H9 (cell line): ENCODE results near the gene CTNNA1. TPM values are rescaled to one million over a fixed set of nuclear protein-coding genes. Genes with fewer than 3 reads are reported as not detected.

Source experiments
- DNase-seq: peaks from one replicate; pipeline ENCODE4 v3.0.0-alpha.2; 2017
- H2AFZ ChIP-seq: one replicate; pipeline ENCODE4 v1.6.1; 2013; ENCODE audit warnings: mild to moderate bottlenecking, low read length, control low read depth, moderate library complexity
- H2AK5ac ChIP-seq: 2 replicates; pipeline ENCODE4 v1.6.1; 2013; ENCODE audit warnings: low read length, control low read depth, mixed read lengths; ENCODE audit not compliant: insufficient read length
- H2BK120ac ChIP-seq: one replicate; pipeline ENCODE4 v1.6.1; 2013; ENCODE audit warnings: low read depth, mild to moderate bottlenecking, low read length, control low read depth, inconsistent platforms; ENCODE audit not compliant: poor library complexity, severe bottlenecking
- H2BK12ac ChIP-seq: 2 replicates; pipeline ENCODE4 v1.6.1; 2013; ENCODE audit warnings: low read length, control low read depth, mixed read lengths, low read depth; ENCODE audit not compliant: insufficient read length
- H2BK15ac ChIP-seq: 2 replicates; pipeline ENCODE4 v1.6.1; 2013; ENCODE audit warnings: low read depth, low read length, control low read depth
- H2BK20ac ChIP-seq: one replicate; pipeline ENCODE4 v1.6.1; 2013; ENCODE audit warnings: low read depth, mild to moderate bottlenecking, low read length, control low read depth, inconsistent platforms; ENCODE audit not compliant: poor library complexity, severe bottlenecking
- H2BK5ac ChIP-seq: 2 replicates; pipeline ENCODE4 v1.6.1; 2013; ENCODE audit warnings: low read length, control low read depth, mixed read lengths; ENCODE audit not compliant: insufficient read length
- H3K14ac ChIP-seq: 2 replicates; pipeline ENCODE4 v1.6.1; 2013; ENCODE audit warnings: low read length, control low read depth; ENCODE audit not compliant: insufficient read depth
- H3K18ac ChIP-seq: 2 replicates; pipeline ENCODE4 v1.6.1; 2013; ENCODE audit warnings: low read depth, mild to moderate bottlenecking, mixed read lengths, low read length, control low read depth; ENCODE audit not compliant: insufficient read length
- H3K23ac ChIP-seq: 2 replicates; pipeline ENCODE4 v1.6.1; 2013; ENCODE audit warnings: low read length, control low read depth, mixed read lengths, low read depth; ENCODE audit not compliant: insufficient read length
- H3K23me2 ChIP-seq: 2 replicates; pipeline ENCODE4 v1.6.1; 2013; ENCODE audit warnings: low read depth, mild to moderate bottlenecking, mixed read lengths, low read length, control low read depth; ENCODE audit not compliant: insufficient read length, poor library complexity, severe bottlenecking
- H3K27ac ChIP-seq: 2 replicates; pipeline ENCODE4 v1.5.1; 2013; ENCODE audit warnings: low read length, control low read depth, mixed read lengths, low read depth; ENCODE audit not compliant: insufficient read length
- H3K27me3 ChIP-seq: 2 replicates; pipeline ENCODE4 v1.6.1; 2013; ENCODE audit warnings: low read length, control low read depth, inconsistent platforms; ENCODE audit not compliant: insufficient read depth
- H3K4ac ChIP-seq: 2 replicates; pipeline ENCODE4 v1.6.1; 2013; ENCODE audit warnings: low read depth, mild to moderate bottlenecking, control low read depth, inconsistent platforms, low read length, moderate library complexity
- H3K4me1 ChIP-seq: 2 replicates; pipeline ENCODE4 v1.6.1; 2013; ENCODE audit warnings: low read length, control low read depth, inconsistent platforms; ENCODE audit not compliant: insufficient read depth
- H3K4me2 ChIP-seq: 2 replicates; pipeline ENCODE4 v1.6.1; 2013; ENCODE audit warnings: low read length, control low read depth, mixed read lengths; ENCODE audit not compliant: insufficient read length, insufficient read depth
- H3K56ac ChIP-seq: 2 replicates; pipeline ENCODE4 v1.6.1; 2013; ENCODE audit warnings: low read depth, mild to moderate bottlenecking, mixed read lengths, low read length, control low read depth; ENCODE audit not compliant: insufficient read length
- H3K79me1 ChIP-seq: 2 replicates; pipeline ENCODE4 v1.6.1; 2013; ENCODE audit warnings: low read depth, mild to moderate bottlenecking, moderate library complexity, low read length, control low read depth, inconsistent platforms; ENCODE audit not compliant: insufficient read depth, poor library complexity, severe bottlenecking
- H3K79me2 ChIP-seq: 2 replicates; pipeline ENCODE4 v1.6.1; 2013; ENCODE audit warnings: low read length, control low read depth, inconsistent platforms; ENCODE audit not compliant: insufficient read depth
- H3K9ac ChIP-seq: 2 replicates; pipeline ENCODE4 v1.6.1; 2013; ENCODE audit warnings: low read length, control low read depth, mixed read lengths; ENCODE audit not compliant: insufficient read length; ENCODE audit errors: extremely low read depth
- H3K9me3 ChIP-seq: one replicate; pipeline ENCODE4 v1.6.1; 2013; ENCODE audit warnings: low read depth, low read length, inconsistent platforms; ENCODE audit not compliant: control insufficient read depth
- H3T11ph ChIP-seq: one replicate; pipeline ENCODE4 v1.6.1; 2013; ENCODE audit warnings: mild to moderate bottlenecking, low read length, control low read depth, inconsistent platforms
- H4K20me1 ChIP-seq: one replicate; pipeline ENCODE4 v1.6.1; 2013; ENCODE audit not compliant: control insufficient read depth, insufficient read length, insufficient read depth
- H4K5ac ChIP-seq: 2 replicates; pipeline ENCODE4 v1.6.1; 2013; ENCODE audit warnings: low read depth, mild to moderate bottlenecking, mixed read lengths, low read length, control low read depth; ENCODE audit not compliant: insufficient read length
- H4K8ac ChIP-seq: replicated peaks from 2 replicates; pipeline ENCODE4 v1.6.1; 2013; ENCODE audit warnings: low read length, control low read depth, mixed read lengths, low read depth; ENCODE audit not compliant: insufficient read length
- H4K91ac ChIP-seq: 2 replicates; pipeline ENCODE4 v1.6.1; 2013; ENCODE audit warnings: low read depth, mild to moderate bottlenecking, moderate library complexity, mixed read lengths, low read length, control low read depth; ENCODE audit not compliant: insufficient read length
- H3K27ac Mint-ChIP-seq, 3 experiments: 2 replicates in 2 of 3; 3 replicates in 1 of 3; pipeline ENCODE4 v1.8.0; 2020 to 2021; ENCODE audit warnings: mixed read lengths in 3 of 3, mild to moderate bottlenecking in 1 of 3, moderate library complexity in 1 of 3
- H3K27me3 Mint-ChIP-seq: 2 replicates; pipeline ENCODE4 v1.8.0; 2021; ENCODE audit warnings: low read depth, mild to moderate bottlenecking, moderate library complexity, mixed read lengths
- H3K36me3 Mint-ChIP-seq, 3 experiments: 2 replicates in 2 of 3; 3 replicates in 1 of 3; pipeline ENCODE4 v1.8.0; 2020 to 2021; ENCODE audit warnings: low read depth in 3 of 3, mixed read lengths in 3 of 3; ENCODE audit not compliant: insufficient read depth in 1 of 3
- H3K4me1 Mint-ChIP-seq, 2 experiments: 2 replicates each; pipeline ENCODE4 v1.8.0; 2020; ENCODE audit warnings: mixed read lengths in 2 of 2
- H3K4me3 Mint-ChIP-seq, 2 experiments: 2 replicates in 1 of 2; 3 replicates in 1 of 2; pipeline ENCODE4 v1.8.0; 2020 to 2021; ENCODE audit warnings: mild to moderate bottlenecking in 2 of 2, mixed read lengths in 2 of 2, moderate library complexity in 1 of 2
- H3K9me3 Mint-ChIP-seq, 2 experiments: 2 replicates in 1 of 2; 3 replicates in 1 of 2; pipeline ENCODE4 v1.8.0; 2020; ENCODE audit warnings: mild to moderate bottlenecking in 2 of 2, mixed read lengths in 2 of 2, moderate library complexity in 1 of 2
- WGBS: extraction: QIAGEN DNeasy Blood & Tissue Kit; methylation state at CpG from one replicate; pipeline ENCODE4 v1.1.7; 2013; ENCODE audit warnings: missing lambda C conversion rate, low lambda C conversion rate, mixed read lengths; ENCODE audit not compliant: insufficient read length; ENCODE audit errors: extremely low coverage; 5-methylcytosine and 5-hydroxymethylcytosine counted together
- total RNA-seq: library from RNA; stranded (reverse); gene quantifications from 2 replicates; pipeline ENCODE4 v1.2.1, GENCODE V29; 2021
- TF ChIP-seq, protein P1 (sequence below): fragments of 200-600 bp; sonication (generic); conservative IDR thresholded peaks from 3 replicates; pipeline ENCODE4 v1.8.0; 2021; ENCODE audit warnings: antibody characterized with exemption, mild to moderate bottlenecking

Gene CTNNA1
- total RNA-seq, 1 experiment from 2014 or later, result 354 TPM

DNA sequence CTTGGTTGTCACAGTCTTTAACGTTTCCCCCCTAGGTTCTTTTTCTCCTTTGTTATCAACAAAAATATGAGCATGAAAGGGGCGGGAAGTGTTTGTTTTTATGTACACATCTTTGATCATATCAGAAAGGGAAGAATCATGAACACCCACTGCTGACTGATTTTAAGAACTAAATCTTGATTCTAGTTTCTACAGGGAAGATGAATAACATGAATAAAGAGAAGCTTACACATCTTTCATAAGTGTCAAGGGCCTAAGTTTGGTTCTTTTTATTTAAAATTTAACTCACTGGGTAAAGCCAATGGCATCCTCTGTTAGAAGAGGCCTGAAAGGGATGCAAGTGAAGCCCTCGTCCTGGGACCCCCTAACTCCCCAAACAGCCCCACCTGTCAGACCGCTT lies 14.8 kb upstream of the CTNNA1 start:
- Mint-ChIP-seq H3K36me3 (no peaks in the 10 kb centered on the region; a peak in 1 of 7 replicates), H3K27ac (peak overlapping the region in 1 of 3 experiments; percentile 15; a peak in 1 of 7 replicates), H3K4me1 (peaks cover 14 to 23% of the 10 kb centered on the region in 2 experiments), H3K9me3 (no peaks in the 10 kb centered on the region), H3K27me3 (no peaks in the 10 kb centered on the region), H3K4me3 (no peak overlapping the region)
- H4K20me1 ChIP-seq, result no peaks in the 10 kb centered on the region
- no peak overlapping the region for H3T11ph ChIP-seq
- H3K14ac ChIP-seq, result no peak overlapping the region
- no peak overlapping the region for H2BK5ac ChIP-seq
- no peaks in the 10 kb centered on the region for H3K9me3 ChIP-seq
- no peak overlapping the region for H4K8ac ChIP-seq
- no peaks in the 10 kb centered on the region for H3K79me1 ChIP-seq
- H2BK120ac ChIP-seq, result no peak overlapping the region
- no peak overlapping the region for H2AFZ ChIP-seq
- no peak overlapping the region for H4K91ac ChIP-seq
- no peak overlapping the region for H3K27ac ChIP-seq
- no peak overlapping the region for H2BK15ac ChIP-seq
- H2BK20ac ChIP-seq, result no peak overlapping the region
- no peak overlapping the region for H3K4ac ChIP-seq
- no peak overlapping the region for H2AK5ac ChIP-seq
- H3K18ac ChIP-seq, result no peak overlapping the region
- no peak overlapping the region for H3K4me2 ChIP-seq
- H2BK12ac ChIP-seq, result no peak overlapping the region
- H3K27me3 ChIP-seq, result no peaks in the 10 kb centered on the region
- no peak overlapping the region for H3K56ac ChIP-seq
- H3K23me2 ChIP-seq, result no peaks in the 10 kb centered on the region
- H3K23ac ChIP-seq, result no peak overlapping the region
- TF ChIP-seq, protein P1, sequence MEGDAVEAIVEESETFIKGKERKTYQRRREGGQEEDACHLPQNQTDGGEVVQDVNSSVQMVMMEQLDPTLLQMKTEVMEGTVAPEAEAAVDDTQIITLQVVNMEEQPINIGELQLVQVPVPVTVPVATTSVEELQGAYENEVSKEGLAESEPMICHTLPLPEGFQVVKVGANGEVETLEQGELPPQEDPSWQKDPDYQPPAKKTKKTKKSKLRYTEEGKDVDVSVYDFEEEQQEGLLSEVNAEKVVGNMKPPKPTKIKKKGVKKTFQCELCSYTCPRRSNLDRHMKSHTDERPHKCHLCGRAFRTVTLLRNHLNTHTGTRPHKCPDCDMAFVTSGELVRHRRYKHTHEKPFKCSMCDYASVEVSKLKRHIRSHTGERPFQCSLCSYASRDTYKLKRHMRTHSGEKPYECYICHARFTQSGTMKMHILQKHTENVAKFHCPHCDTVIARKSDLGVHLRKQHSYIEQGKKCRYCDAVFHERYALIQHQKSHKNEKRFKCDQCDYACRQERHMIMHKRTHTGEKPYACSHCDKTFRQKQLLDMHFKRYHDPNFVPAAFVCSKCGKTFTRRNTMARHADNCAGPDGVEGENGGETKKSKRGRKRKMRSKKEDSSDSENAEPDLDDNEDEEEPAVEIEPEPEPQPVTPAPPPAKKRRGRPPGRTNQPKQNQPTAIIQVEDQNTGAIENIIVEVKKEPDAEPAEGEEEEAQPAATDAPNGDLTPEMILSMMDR, result no peak
- no peak overlapping the region for H3K9ac ChIP-seq
- no CpG with 5 or more reads among the region's 4 CpGs for WGBS
- H4K5ac ChIP-seq, result no peak overlapping the region
- no peak for DNase-seq
- no peaks in the 10 kb centered on the region for H3K79me2 ChIP-seq
- no peaks in the 10 kb centered on the region for H3K4me1 ChIP-seq
